Measurements from ENCODE around the gene OLA1. TPM values are rescaled to one million over a fixed set of nuclear protein-coding genes. Genes with fewer than 3 reads are reported as not detected.

OLA1 gene
- total and polyA plus RNA-seq, 9 of the 15 experiments (the other 6 are each of a cell fraction or from before 2014, with no cell fraction given), result 208 to 353 (median 225) TPM

GRCh38 chr2:174180165-174180724 lies 68.1 kb downstream of the OLA1 start (continued):
- TF ChIP-seq KDM1A (IDR thresholded peaks at IDR 0.05) (peak; percentile 85 to 92; a peak in 3 of 4 replicates), CTCF (IDR thresholded peaks at IDR 0.05 in 2 of 3, conservative IDR thresholded peaks at IDR 0.05 in 1 of 3; ENCODE audit: insufficient read depth in 2 of 3, low read depth in 1 of 3, low read length in 3 of 3) (peak; percentile 35 to 52 (median 41); a peak in 4 of 6 replicates), NR2C1 (IDR thresholded peaks at IDR 0.05) (peak; percentile 49; the same call in 1 of the 2 replicates), NR2C1 (tag; IDR thresholded peaks at IDR 0.05) (peak; percentile 74), TEAD4 (IDR thresholded peaks at IDR 0.05; ENCODE audit: low read length) (peak; percentile 82), TEAD4 (CRISPR knock-in tag; IDR thresholded peaks at IDR 0.05; ENCODE audit: borderline replicate concordance) (no peak)

- POLR2A ChIA-PET, result no interaction called here
- intact Hi-C loops (cut with micrococcal nuclease), result no loop called here
- ATAC-seq, result no peak
Observed at GRCh38 chr2:174177316-174177890, 70.9 kb downstream of the OLA1 start.

More at GRCh38 chr2:174177316-174177890, 70.9 kb downstream of the OLA1 start:
- no peak overlapping the region for H2AFZ ChIP-seq (ENCODE audit: low read depth, low read length)
- no peak for DNase-seq (ENCODE audit: extremely low read depth in 1 of 4, low spot score in 3 of 4)
- no peak overlapping the region for H3K4me3 ChIP-seq
- H3K79me2 ChIP-seq (ENCODE audit: control insufficient read depth, insufficient read depth, low read length), result peaks cover 78% of the 10 kb centered on the region
- no peak for TF ChIP-seq MCM7 (IDR thresholded peaks at IDR 0.05)
- TF ChIP-seq CHD4 (IDR thresholded peaks at IDR 0.05; ENCODE audit: insufficient read depth, insufficient replicate concordance, low read depth, low read length, poor library complexity, severe bottlenecking), result no peak
- no peak for TF ChIP-seq RBBP5 (IDR thresholded peaks at IDR 0.05; ENCODE audit: borderline replicate concordance, insufficient read depth, low read length, poor library complexity, severe bottlenecking)
- TF ChIP-seq FOXM1 (IDR thresholded peaks at IDR 0.05; ENCODE audit: low read depth), result no peak
- no peak for TF ChIP-seq FOXM1 (CRISPR knock-in tag; IDR thresholded peaks at IDR 0.05; ENCODE audit: low read depth)
- TF ChIP-seq FOXJ2 (tag; IDR thresholded peaks at IDR 0.05), result no peak
- TF ChIP-seq ZBTB33 (CRISPR knock-in tag; IDR thresholded peaks at IDR 0.05), result no peak
- no peak for TF ChIP-seq IRF2 (CRISPR knock-in tag; IDR thresholded peaks at IDR 0.05)
- TF ChIP-seq YBX1 (IDR thresholded peaks at IDR 0.05), result no peak
- no peaks in the 10 kb centered on the region; the same call in none of the 2 replicates for H4K20me1 ChIP-seq (replicated peaks; ENCODE audit: control insufficient read depth, insufficient read depth, low read length)
- CTCF ChIA-PET (ENCODE audit: low intra/inter-chr PET ratio), result no interaction called here
- H3K36me3 ChIP-seq (ENCODE audit: control insufficient read depth, insufficient read depth, low read length), result peaks cover 15% of the 10 kb centered on the region; the same call in 2 of the 3 replicates
- in situ Hi-C loops (cut with MboI), result no loop called here
- WGBS (ENCODE audit: insufficient coverage, low coverage, missing lambda C conversion rate), result 40% methylated on average over 2 of the region's 2 CpGs
- no peaks in the 10 kb centered on the region; the same call in 1 of the 2 replicates for H3K9me3 ChIP-seq (replicated peaks; ENCODE audit: control insufficient read depth, insufficient read depth, low read depth, low read length)
- no peak overlapping the region for H3K4me2 ChIP-seq (ENCODE audit: insufficient read depth, low read length)
- H3K4me1 ChIP-seq (replicated peaks in 1 of 2; ENCODE audit: control insufficient read depth in 2 of 2, insufficient read depth in 2 of 2, low read length in 2 of 2), result peaks cover 0 to 9% of the 10 kb centered on the region in 2 experiments; a peak in 2 of 5 replicates
- no peak overlapping the region for H3K27ac ChIP-seq (ENCODE audit: extremely low read depth, low read depth, low read length)
- no peak for FAIRE-seq
- H3K9me1 ChIP-seq (ENCODE audit: control insufficient read depth, insufficient read depth, low read length), result no peaks in the 10 kb centered on the region
- H3K27me3 ChIP-seq (ENCODE audit: control insufficient read depth in 2 of 2, insufficient read depth in 2 of 2, low read length in 2 of 2), result no peaks in the 10 kb centered on the region
- no TSS peak for BruUV-seq (replicated peaks)
- no peak overlapping the region for H3K9ac ChIP-seq (ENCODE audit: insufficient read depth in 1 of 2, low read depth in 2 of 2, low read length in 2 of 2)

Data from K562 (cell line).